MG63 (cell line): ENCODE data around the gene WASL. TPM values are rescaled to one million over a fixed set of nuclear protein-coding genes. Genes with fewer than 3 reads are reported as not detected.
A peak's percentile ranks its signal among the peaks of the same experiment; 100 is the strongest.
"Not testable (repeated sequence)": the region's sequence is repeated elsewhere in the genome, so short reads cannot be mapped to it uniquely, and the experiment has no call there.

Experiments
- DNase-seq: peaks from one replicate; pipeline ENCODE4 v3.0.0-alpha.2; 2020
- H3K27me3 ChIP-seq: fragments of 250-450 bp; sonication (Bioruptor Pico); 2 replicates; pipeline ENCODE4 v1.5.1; 2020; ENCODE audit warnings: mild to moderate bottlenecking, moderate library complexity
- H3K36me3 ChIP-seq: fragments of 250-450 bp; sonication (Bioruptor Pico); 2 replicates; pipeline ENCODE4 v1.5.1; 2020; ENCODE audit warnings: mild to moderate bottlenecking, moderate library complexity
- H3K4me3 ChIP-seq: fragments of 250-450 bp; sonication (Bioruptor Pico); 2 replicates; pipeline ENCODE4 v1.5.1; 2020; ENCODE audit warnings: mild to moderate bottlenecking, moderate library complexity
- H3K9me3 ChIP-seq: fragments of 250-450 bp; sonication (Bioruptor Pico); 2 replicates; pipeline ENCODE4 v1.5.1; 2020; ENCODE audit warnings: mild to moderate bottlenecking, moderate library complexity
- total RNA-seq: library from RNA; depleted of rRNA; stranded (reverse); fragments of >200 nt; shearing (Covaris generic); gene quantifications from 2 replicates; pipeline ENCODE4 v1.2.3, GENCODE V29; 2014; ENCODE audit warnings: low replicate concordance; rRNA removed

WASL gene
- total RNA-seq, 1 experiment from 2014 or later: 1.4 TPM

DNA sequence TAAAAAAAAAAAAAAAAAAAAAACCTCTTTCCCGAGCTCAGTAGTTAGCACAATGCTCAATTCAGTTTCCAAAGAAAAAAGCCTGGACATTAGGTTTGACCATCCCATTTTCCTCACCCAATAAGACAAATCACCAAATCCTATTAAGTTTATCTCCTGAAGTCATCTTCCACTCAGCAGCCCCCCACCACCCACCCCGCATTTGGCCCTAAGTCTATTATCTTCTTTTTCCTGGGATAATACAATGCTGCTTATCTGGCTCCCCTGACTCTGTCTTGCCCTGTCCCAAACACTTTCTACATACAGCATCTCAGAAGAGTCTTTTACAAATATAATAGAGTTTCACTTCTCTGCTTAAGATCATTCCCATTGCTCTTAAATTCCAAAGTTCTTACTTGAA is 110.9 kb downstream of the WASL start:
- H3K9me3 ChIP-seq: no peaks in the 10 kb centered on the region
- no peaks in the 10 kb centered on the region for H3K36me3 ChIP-seq
- DNase-seq: no peak
- no peak overlapping the region for H3K4me3 ChIP-seq
- H3K27me3 ChIP-seq: no peaks in the 10 kb centered on the region

DNA sequence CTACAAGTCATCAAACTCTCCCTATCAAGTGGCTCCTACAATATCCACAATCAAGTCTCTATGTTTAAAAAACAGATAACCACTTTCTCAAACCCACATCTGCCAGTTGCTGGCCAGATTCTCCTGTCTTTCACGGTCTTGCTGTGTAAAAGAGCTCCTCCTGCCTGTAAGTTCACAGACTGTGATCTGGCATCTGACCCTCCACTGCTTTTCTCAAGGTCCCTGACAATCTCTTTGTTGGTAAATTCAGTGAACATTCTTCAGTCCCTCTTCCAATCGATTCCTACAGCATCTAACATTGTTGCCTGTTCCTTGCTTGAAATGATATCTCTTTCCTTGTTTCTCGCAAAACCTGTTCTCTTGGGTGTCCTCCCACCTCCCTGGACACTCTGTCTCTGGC is 111.6 kb downstream of the WASL start:
- Histone ChIP-seq H3K4me3 (no peak overlapping the region), H3K36me3 (no peaks in the 10 kb centered on the region), H3K9me3 (no peaks in the 10 kb centered on the region), H3K27me3 (no peaks in the 10 kb centered on the region)
- no peak for DNase-seq

DNA sequence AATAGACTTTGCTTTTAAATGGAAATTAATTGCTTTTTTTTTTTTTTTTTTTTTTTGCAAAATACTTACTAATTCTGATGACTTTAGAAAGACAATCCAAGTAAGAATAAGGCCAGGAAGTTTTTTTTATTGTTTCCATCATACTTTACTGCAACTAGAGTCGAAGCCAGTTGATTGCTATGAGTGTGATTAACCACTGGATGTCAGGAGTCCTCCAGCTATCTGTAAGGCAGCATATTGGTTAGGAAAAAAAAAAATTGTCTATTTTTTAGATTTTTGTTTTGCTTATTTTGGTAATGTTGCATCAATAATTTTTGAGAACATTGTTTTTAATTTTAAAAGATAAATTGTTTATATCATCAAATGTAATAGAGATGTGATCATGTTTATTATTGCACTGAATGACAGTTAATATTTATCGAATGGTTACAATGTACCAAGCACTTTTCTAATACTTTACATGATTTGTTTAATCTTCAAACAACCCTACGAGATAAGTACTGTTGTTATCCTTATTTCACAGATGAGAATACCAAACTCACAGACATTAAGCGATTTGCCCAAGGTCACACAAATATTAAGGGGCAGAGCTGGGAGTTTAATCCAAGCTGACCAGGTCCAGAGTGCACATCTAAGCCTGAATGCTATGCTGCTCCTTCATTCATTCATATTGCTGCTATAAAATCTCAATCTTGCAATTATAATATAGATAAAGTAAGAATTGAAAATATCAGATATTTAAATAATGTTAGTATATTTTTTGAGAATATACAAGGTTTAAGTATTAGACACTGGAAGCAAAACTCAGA is 113.0 kb downstream of the WASL start:
- no peak overlapping the region for H3K4me3 ChIP-seq
- H3K36me3 ChIP-seq: no peaks in the 10 kb centered on the region
- DNase-seq: no peak
- H3K9me3 ChIP-seq: no peaks in the 10 kb centered on the region
- H3K27me3 ChIP-seq: no peaks in the 10 kb centered on the region

DNA sequence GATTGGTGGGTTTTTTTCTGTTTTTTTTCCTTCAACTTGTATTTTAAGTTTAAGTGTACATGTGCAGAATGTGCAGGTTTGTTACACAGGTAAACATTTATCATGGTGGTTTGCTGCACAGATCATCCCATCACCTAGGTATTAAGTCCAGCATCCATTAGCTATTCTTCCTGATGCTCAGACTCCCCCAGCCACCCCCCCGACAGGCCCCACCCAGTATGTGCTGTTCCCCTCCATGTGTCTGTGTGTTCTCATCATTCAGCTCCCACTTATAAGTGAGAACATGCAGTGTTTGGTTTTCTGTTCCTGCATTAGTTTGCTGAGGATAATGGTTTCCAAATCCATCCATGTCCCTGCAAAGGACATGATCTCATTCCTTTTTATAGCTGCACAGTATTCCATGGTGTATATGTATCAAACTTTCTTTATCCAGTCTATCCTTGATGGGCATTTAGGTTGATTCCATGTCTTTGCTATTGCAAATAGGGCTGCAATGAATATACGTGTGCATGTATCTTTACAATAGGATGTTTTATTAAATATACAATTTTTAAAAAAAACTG is 114.7 kb downstream of the WASL start:
- H3K9me3 ChIP-seq, H3K4me3 ChIP-seq, H3K36me3 ChIP-seq, H3K27me3 ChIP-seq, DNase-seq: not testable (repeated sequence)

DNA sequence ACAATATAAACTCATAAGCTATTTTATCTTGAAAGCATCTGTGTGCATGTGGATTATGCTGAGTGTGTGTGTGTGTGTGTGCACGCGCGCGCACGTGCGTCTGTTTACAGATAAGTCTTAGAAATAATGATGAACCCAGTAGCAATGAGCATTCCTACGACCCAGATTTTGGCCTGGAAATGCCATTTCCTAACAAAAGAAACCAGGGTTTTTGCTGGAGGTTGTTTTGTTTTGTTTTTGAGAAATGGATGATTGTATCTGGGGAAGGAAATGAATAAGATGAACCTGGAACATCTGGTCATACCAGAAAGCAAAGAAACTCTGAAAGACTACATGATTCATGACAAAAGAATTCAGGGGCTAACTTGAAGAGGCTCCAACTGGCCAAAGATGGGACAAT is 115.2 kb downstream of the WASL start:
- Histone ChIP-seq H3K9me3 (no peaks in the 10 kb centered on the region), H3K4me3 (no peak overlapping the region), H3K36me3 (no peaks in the 10 kb centered on the region), H3K27me3 (no peaks in the 10 kb centered on the region)
- DNase-seq: peak; percentile 28

DNA sequence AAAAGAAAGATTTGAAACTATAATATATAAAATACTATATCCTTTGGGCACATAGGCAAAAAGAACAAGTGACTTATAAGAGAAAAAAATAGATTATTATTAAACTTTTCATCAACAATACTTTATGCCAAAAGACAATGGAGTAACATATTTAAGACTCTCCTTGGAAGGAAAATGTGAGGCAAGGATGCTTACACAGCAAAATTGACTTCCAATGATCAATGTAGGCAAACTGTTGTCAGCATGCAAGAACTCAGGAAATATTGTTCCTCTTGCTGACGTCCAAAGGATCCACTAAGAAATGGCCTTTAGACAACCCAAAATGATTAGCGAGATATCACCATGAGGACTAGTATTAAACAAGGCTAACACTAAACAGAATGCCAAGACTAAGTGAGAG is 116.0 kb downstream of the WASL start:
- DNase-seq: no peak
- Histone ChIP-seq H3K4me3 (no peak overlapping the region), H3K27me3 (no peaks in the 10 kb centered on the region), H3K9me3 (no peaks in the 10 kb centered on the region), H3K36me3 (no peaks in the 10 kb centered on the region)

Other genes with a start within 250 kb of the WASL start
- gene IQUB, start 214.4 kb downstream of the WASL start, total RNA-seq: not detected in 2 replicates
- 15.9 and 36.5 TPM in 2 replicates for gene NDUFA5, start 191.2 kb downstream of the WASL start, total RNA-seq
- gene ASB15, start 147.2 kb downstream of the WASL start, total RNA-seq: not detected in 2 replicates
- not detected in 2 replicates for gene LMOD2, start 93.1 kb downstream of the WASL start, total RNA-seq
- gene HYAL4, start 96.2 kb upstream of the WASL start, total RNA-seq: not detected in 2 replicates
- gene SPAM1, start 176.2 kb upstream of the WASL start, total RNA-seq: not detected in 2 replicates